Liver (tissue), 3 donors: ENCODE results near the gene DNHD1.

Source experiments
- CTCF ChIP-seq: fragments of 150-350 bp; IDR thresholded peaks from 2 replicates; pipeline ENCODE4 v1.5.1; 2017; ENCODE audit warnings: improper control_type of control experiment, low read depth, low read length; ENCODE audit not compliant: missing input control
- RAD21 ChIP-seq, 2 donors: IDR thresholded peaks; 2 replicates each; pipeline ENCODE4 v1.6.1; 2016; ENCODE audit warnings: antibody characterized with exemption in 2 of 2, mild to moderate bottlenecking in 2 of 2
- YY1 ChIP-seq: IDR thresholded peaks from 2 replicates; pipeline ENCODE4 v1.6.1; 2016; ENCODE audit warnings: antibody characterized with exemption, mild to moderate bottlenecking
- TF ChIP-seq, protein P1 (sequence below): IDR thresholded peaks from 2 replicates; pipeline ENCODE4 v1.6.1; 2016; ENCODE audit warnings: antibody characterized with exemption
- donor health status: healthy.
- donor health status: healthy.

DNA sequence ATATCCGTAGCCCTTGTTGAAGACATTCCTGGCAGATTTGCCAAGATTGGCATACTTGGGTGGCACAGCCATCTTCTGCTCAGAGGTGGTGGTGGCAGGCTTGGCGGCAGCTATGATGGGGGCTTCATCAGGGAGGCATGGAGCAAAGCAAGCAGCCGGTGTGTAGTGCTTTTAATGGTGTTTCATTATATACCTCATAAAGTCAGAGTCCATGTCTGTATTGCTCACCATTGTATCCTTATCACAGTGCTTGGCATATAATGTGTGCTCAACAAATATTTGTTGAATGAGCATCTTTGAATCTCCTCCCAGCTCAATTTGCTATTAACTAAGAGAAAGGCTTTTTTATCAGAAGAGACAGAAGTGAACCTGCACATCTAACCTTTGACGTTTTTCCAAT, 7.8 kb upstream of the DNHD1 start:
- TF ChIP-seq CTCF, result no peak
- TF ChIP-seq, protein P1, sequence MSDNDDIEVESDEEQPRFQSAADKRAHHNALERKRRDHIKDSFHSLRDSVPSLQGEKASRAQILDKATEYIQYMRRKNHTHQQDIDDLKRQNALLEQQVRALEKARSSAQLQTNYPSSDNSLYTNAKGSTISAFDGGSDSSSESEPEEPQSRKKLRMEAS, result no peak
- TF ChIP-seq RAD21 (IDR thresholded peaks at IDR 0.05), result peak; percentile 7 to 20
- no peak for TF ChIP-seq YY1
